Stimulated activated CD4-positive, alpha-beta T cell treated with anti-CD3 and anti-CD28 coated beads, Interleukin-15, amount 100 ng/mL, for 24 hours (primary cell): ENCODE measurements around the gene GORASP2.
A peak's percentile ranks its signal among the peaks of the same experiment; 100 is the strongest.

ENCODE experiments used
- DNase-seq: peaks from one replicate; pipeline ENCODE4 v3.0.0-alpha.2; 2020

GORASP2 gene

DNA sequence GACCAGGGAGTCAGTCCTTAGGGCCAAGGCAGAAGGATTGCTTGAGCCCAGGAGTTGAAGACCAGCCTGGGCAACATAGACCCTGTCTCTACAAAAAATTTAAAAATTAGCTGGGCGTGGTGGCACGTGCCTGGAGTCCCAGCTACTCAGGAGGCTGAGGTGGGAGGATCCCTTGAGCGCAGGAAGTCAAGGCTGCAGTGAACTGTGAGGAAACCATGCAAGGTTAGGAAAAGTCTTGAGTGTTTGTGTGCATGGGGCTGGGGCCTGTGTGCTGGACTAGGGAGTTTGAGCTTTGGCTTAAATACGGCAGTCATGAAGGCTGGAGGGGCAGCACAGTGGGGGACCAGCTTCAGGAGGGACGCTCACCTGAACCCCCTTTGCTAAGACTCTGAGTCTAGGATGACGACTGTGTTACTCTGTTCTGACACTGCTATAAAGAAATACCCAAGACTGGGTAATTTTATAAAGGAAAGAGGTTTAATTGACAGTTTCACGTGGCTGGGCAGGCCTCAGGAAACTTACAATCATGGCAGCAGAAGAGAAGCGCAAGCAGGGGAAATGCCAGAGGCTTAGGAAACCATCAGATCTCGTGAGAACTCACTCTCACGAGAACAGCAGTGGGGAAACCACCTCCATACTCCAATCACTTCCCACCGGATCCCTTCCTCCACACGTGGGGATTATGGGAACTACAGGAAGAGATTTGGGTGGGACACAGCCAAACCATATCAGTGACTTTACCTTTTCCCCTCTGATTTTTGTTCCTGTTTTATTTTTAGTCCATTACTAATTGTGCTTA is 39.4 kb downstream of the GORASP2 start:
- DNase-seq, result no peak

DNA sequence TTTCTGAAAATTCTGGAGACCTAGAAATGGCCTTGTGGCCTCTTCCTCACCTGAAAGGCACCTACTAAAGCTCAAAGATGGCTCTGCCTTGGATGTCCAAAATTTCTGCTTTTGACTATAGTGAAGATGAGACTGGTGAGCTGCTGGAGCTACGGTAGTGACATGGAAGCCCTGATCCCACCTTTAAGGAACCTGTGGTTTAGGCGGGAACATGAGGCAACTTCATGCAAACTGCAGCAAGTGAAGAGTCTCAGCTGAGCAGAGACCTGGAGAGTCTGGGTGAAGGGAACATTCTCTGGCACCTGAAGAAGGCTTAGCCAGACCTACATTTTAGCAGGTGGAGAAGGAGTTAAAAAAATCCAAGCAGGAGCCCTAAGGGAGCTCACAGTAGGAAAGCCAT is 40.0 kb downstream of the GORASP2 start:
- DNase-seq, result no peak

DNA sequence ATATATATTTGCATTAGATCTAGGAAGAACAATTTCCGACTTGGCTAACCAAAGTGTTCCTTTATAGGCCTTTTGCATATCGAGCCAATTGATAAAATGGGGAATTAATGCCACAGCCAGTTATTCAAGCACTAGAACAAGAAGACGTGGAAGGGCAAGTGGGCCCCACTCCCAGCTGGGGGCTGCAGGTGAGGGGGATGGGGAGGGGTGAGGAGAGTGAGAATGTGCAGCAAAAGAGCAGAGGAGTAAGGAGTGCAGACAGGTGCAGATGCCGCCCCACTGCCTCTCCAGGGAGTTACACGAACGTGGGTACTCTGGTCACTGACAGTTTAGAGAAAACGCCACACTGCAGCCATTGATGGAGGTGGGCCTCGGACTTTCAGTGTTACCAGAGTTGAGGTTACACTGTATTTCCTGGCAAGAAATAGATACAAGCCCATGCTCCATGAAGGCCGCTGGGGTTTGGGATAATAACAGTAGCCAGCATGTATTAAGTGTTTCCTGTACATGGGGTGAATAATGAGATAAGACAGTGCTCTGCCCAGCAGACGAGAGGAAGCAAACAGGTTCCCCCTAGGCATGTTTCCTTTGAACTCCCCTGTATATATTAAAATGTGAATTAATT is 40.9 kb downstream of the GORASP2 start:
- no peak for DNase-seq

DNA sequence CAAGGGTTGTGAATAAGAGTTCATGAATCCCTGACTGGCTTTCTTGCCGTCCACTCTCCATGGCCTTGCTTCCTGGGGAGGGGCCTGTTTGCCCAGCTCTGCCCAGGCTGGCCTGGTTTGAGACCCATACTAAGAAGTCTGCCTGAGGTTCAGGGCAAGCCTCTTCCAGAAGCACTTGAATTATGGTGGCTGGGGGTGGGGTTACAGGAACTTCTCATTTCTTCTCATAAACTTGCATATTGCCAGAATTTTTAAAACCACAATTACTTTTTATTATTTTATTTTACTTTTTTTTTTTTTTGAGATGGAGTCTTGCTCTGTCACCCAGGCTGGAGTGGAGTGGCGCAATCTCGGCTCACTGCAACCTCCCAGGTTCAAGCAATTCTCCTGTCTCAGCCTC is 42.0 kb downstream of the GORASP2 start:
- DNase-seq, result no peak

DNA sequence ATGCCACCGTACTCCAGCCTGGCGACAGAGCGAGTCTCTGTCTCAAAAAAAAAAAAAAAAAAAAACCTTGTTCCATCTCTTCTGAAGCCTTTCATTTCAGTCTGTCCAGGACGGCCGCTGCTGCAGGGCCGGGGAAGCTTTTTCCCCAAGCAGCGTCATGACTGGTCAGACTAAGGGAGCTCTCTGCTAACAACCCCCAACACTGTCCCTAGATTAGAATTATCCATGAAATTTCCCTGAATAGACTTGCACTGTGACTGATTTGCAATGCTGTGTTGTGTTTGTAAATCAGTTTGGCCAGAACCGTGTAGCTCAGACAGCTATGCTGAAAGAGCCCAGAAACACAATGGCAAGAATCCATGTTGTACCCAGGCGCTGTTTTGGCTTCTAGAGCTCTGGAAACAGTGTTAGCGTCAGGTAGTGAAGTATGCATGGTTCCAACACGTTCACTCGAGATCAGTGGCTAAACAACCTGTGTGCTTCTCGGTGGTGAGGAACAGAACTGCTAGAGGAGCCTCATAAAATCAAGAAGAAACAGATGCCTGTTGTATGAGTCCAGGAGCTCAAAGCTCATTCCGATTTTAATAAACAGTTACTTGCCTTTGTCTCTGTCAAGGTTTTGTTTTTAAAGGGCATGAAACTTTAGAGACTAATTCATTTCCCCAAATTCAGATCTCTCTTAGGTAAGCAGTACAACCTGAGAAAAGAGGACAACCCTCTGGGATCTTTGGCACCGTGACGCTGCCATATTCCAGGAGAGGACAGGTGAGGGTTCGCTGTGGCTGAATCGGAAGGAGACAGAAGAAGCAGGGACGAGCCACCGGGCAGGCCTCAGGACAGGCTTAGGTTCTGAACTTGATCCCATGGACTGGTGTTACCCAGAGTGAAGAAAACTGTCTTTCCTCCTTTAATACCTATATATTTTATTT is 43.5 kb downstream of the GORASP2 start:
- no peak for DNase-seq

DNA sequence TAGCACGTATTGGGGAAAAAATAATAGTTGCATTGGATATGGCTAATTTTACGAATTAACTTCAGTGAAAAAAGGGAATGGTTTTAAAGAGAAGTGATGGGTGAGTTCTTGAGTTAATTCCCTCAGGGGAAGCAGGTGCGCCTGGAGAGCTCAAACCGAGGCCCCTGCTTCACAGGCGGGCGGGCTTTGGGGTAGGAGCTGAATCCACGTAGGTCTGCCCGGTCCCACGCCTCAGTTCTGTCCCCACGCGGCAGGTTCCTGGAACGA is 44.1 kb downstream of the GORASP2 start:
- DNase-seq, result no peak

DNA sequence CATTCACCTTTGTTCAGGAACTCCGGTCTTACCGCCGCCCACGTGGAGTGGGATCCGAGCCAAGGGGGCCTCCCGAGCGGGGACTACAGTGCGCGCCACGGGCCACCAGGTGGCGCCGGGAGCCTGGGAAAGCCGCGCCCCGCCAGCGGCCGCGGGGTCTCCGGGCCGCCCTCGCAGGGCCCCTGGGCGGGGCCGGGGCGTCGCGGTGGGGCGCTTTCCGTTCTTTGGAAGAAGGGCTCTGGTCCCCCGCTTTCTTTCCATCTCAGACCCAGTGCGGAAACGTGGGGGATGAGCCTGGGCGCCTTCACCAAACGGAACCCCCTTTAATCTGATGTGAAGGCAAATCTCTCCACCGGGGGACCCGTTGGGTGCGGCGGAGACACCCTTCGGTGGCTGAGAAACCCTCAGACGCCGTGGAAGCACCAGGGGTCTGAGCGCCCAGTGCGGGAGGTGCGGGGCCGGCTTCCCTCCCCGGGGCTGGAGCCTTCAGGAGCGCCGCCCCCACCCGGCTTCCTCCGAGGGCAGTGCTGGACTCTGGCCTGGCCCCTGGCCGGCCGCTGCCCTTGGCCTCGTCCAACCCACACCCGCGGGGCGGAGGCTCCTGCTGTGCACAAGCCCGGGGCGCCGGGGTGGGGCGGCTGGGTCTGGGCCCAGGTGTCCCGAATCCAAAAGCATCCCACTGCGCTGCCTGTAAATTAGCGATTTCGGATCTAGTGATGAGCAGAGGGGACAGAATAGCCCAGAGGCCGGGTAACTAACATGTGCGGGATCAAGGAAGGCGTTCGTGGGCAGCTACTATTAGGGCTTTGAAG is 44.6 kb downstream of the GORASP2 start:
- peak; percentile 93 for DNase-seq

DNA sequence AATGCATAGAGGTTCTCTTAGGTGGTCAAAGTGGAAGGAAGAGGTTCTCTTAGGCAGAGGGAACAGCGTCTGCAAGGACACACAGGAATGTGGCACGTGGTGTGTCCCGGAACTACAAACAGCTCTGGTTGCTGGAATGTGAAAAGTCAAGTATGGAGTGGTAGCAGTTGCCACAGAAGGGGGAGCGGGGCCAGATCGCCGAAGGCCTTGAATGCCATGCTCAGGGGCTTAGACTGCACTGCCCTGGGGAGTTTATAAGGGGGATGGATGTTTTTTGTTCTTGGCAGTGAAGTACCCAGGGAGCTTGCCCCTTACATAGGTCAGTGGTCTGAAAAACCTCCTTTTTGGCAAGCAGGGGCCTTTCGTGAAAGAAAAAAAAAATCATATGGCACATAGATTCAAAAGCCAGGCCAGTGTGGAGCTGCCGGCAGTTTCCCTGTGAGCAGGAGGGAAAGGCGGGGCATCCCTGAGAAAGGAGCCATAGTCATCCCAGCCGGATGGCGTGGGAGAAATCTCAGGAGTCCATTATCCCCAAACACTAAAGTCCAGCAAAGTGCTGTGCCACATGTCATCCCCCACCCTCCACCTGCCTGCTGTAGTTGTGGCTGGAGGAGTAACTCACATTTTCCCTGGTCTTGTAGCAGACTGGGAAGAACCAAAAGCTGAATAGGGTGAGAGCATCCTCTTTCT is 45.4 kb downstream of the GORASP2 start:
- no peak for DNase-seq

DNA sequence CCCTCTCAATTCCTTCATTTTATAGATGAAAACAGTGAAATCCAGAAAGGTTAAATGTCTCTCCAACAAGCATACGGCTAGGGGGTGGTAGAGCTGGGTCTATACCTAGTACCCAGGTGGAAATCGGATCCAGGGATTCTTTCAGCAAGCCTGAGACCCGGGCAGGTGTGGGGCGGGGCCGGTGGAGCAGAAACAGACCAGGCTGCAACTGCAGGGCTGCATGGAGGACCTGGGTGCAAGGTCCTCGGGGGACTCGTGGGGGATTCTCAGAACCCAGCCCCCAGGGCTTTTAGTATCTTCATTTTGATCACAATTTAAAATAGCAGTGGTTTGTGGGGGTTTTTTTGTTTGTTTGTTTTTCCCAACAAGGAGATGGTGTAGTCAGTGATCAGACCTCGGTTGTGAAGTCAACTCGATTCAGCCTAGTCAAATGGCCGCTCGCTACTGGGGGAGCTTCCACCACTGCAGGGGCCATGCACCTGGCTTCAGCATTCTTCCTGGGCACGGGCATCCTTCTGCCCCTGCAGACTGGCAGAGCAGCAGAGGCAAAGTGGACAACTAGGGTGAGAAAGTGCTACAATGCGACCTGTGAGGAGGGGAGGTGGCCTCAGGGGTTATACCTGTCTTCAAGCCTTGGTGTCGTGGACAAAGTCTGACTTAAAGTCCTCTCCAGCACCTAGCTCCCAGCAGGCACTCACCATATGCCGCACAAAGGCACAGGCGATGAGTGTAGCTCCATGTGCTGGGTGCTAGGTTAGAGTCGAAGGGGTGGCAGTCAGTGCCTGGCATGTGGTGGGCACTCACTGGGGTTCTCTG is 46.3 kb downstream of the GORASP2 start:
- no peak for DNase-seq

DNA sequence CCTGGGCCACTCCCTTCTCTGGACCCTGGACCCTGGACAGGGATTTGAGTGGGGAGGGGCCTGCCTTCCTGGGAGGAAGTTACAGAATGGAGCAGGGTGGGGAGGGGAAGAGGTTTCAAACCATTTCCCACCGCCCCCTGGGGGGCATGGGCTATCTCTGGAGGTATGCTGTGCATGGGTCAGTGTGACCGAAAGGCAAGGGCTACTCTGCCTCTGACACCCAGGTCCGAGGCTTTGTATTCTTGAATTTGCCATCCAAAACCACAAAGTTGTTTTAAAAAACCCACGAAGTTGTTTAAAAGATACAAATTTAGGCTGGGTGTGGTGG is 46.9 kb downstream of the GORASP2 start:
- no peak for DNase-seq

DNA sequence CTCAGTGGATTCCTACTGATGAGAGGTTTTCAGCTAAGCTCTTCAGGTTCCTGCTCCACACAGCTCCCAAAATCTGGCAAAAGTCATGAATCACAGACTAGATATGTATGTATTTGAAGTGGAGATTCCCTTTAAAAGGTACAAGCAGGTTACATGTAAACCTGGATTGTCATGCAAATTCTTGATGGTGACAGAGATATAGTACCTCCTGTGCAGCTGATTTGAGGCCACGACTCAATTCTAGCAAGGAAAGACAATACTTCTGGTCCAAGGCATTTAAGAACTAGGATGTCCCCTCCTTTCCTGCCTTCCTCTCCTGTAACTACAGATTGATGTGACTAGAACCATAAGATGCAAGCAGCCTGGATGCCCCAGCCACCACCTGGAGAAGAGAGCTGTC is 55.0 kb downstream of the GORASP2 start:
- DNase-seq, result no peak

DNA sequence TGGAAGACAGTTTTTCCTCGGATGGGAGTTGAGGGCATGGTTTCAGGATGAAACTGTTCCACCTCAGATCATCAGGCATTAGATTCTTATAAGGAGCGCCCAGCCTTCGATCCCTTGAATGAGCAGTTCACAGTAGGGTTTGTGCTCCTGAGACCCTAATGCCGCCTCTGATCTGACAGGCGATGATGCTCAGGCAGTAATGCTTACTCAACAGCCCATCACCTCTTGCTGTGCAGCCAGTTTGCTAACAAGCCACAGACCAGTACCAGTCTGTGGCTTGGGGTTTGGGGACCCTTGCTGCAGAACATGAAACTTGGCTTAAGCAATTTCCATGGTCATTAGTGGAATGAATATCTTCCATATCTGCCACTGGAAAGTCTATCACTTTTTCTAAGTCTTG is 56.4 kb downstream of the GORASP2 start:
- no peak for DNase-seq

DNA sequence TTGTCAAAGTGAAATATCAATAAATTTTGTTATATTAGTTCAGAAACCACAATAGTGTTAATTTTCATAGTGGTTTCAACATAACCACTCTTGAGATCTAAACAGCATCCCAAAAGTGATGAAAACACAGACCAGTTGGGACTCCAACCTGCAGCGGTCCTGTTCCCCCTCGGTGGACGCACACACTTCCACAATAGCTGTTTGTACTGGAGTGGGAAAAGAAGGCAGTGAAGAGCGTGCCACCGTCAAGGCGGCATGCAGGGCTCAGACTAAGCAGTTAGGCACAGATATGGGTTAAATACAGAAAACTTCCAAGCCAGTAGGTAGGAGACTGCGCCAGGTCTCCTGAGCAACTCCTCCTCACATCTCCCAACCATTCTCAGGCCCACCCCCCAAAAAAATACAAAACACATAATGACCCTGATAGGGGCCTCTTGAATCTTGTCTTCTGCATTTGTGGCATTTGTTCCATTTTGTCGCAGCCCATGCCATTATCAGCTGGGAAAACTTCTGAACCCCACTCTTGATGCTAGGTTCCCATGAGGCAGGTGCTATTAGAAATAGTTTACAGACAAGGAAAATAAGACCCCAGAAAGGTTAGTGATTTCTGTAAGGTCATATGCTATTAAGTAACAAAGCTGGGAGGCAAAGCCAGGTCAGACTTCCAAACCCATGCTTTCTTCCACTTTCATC is 57.7 kb downstream of the GORASP2 start:
- DNase-seq, result no peak

DNA sequence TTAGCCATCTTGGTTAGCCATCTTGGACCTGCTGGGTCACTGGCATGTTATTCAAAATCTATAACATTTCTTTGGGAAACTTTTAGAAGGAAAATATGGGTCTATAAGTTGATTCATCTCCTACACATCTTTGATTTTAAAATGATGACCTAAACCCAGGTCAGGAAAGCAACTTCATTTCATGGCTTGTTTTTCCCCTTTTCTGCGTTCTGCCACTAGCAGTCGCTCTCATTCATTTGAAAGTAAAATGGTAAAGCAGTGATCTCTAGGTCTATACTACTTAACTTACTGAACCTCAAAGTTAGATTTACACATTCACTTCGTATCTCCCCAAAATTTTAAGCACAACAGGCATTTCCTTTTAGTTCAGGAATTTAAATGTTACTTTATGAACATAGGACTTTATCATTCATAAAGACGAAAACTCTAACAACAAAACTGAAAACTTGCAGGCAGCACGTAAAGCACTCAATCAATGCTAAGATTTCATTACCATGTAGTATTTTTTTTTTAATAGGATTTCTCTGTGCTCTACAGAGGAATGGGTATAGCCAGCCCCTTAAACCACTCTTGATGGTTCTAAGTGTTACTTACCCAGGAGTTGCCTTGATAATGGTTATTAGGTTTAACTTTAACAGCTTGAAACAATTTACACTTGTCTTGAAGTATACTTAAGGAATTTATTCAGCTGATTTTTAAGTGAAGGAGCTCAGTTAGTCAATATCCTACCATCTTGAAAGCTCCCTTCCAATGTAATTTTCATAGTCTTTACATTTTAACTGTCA is 62.5 kb downstream of the GORASP2 start:
- no peak for DNase-seq

DNA sequence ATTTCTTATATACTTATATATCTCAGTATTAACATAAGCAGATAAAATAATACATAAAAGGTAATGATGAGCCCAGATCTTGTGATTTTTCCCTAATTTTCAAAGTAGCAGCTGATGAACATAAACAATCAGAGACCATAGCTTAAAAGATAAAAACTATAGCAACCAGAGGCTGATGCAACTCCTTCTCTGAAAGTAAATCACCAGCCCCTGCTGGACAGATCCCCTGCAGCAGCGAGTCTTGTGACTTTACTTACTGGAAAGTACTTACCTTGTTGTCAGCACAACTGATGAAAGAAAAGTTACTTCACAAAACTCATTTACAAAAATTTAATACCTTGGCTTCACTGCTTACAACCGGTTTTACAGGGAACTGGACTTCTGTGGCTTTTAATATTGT is 67.3 kb downstream of the GORASP2 start:
- DNase-seq, result no peak

DNA sequence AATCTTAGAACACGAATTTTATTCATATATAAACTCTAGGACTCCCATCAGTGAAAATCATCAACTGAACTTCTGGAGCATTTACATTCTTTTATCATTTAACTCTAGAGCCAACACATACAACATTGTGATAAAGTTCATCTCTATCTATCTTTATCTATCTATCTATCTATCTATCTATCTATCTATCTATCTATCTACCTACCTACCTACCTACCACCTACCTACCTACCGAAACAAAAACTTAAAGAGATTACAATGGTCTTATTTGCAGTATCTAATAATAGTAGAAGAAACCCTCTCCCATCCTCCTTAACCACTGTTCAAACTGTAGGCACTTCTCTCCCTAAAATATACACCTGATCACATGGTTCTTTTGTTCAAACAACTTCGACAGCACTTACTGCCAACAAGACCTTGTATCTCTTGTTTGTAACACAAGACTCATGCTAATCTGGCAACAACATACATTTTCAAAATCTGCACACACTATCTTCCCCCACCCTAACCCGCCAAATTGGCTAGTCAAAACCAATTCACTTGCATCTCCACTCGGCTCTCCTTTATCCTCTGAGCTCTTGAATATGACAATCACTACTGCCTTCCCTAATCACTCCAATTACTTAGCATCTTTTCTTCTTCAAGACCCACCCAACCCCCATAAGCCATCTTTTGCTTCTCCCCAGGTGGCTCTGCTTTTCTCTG is 69.0 kb downstream of the GORASP2 start:
- no peak for DNase-seq

DNA sequence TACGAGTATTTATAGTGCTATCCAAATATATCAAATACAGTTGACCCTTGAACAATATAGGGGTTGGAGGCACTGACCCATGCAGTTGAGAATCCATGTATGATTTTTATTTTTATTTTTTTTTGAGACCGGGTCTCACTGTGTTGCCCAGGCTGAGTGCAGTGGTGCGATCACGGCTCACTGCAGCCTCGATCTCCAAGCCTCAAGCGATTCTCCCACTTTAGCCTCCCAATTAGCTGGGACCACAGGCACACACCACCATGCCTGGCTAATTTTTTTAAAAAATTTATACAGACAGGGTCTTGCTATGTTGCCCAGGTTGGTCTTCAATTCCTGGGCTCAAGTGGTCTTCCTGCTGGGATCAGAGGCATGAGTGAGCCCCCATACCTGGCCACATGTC is 70.6 kb downstream of the GORASP2 start:
- no peak for DNase-seq

DNA sequence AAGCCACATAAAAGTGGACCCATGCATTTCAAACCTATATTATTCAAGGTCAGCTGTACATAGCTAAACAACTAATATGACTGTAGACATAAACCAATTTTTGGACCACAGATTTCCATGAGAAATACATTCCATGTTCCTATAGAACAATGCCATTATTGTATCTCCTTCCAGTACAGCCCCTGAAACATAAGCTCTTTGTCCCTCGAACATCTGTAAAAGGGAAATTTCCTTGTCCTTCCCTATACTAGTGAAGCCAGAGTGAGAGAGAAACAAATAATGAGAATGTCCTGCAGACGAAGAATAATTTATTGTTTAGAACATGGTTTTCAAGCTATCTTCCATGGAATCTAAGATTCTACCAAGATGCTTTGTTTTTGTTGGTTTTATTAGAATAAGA is 75.3 kb downstream of the GORASP2 start:
- DNase-seq, result no peak

DNA sequence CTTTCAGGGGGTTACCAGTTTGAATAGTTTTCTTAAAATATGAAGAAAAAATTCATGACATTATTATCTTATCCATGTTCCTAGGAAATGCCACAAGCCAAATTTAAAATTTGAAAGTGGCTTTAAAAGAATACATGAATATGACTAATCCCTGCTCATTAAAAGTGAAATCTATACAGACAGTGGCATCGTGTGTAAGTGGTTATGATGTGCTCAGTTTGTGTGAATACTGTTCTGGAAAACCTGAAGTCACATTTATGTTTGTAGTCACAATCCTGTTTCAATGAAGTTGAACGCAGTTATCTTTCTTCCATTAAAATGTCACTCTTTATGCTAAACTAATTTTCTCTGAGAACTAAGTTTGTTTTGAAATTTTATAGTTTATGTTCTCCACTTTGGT is 75.8 kb downstream of the GORASP2 start:
- DNase-seq, result no peak
